GM19324 (cell line): ENCODE measurements around the gene RPP25.

ENCODE experiments used
- ATAC-seq: cut with Tn5 transposase; IDR thresholded peaks from one replicate; pipeline ENCODE4 v1.9.1; 2021; ENCODE audit warnings: mild to moderate bottlenecking, moderate library complexity; ENCODE audit not compliant: unreplicated experiment, low FRiP score

The RPP25 gene, protein sequence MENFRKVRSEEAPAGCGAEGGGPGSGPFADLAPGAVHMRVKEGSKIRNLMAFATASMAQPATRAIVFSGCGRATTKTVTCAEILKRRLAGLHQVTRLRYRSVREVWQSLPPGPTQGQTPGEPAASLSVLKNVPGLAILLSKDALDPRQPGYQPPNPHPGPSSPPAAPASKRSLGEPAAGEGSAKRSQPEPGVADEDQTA

GRCh38 chr15:74956648-74957475 lies at the start of gene RPP25:
RPP25 (minus strand) TSS chr15:74956772; CDS start chr15:74956583, 189 bp downstream.
- peak; percentile 75 for ATAC-seq

DNA sequence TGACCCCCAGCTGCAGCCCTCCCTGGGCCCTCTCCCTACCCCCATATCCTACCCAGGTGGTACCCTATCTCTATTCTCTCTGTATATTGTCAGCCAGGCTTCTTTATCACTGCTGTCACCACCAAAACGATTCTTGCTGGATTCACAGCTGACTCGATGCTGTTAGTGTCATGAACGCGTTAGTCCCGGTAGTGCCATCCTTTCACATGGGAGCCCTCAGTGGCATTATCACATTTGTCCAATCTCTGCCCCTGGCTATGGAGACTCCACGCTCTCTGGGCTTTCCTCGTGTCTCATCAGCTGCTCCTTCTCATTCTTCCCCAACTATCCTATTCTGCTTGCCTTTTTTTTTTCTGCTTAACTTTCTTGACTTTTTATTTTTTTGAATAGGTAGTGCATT lies 45.8 kb upstream of the RPP25 start:
- ATAC-seq = no peak

DNA sequence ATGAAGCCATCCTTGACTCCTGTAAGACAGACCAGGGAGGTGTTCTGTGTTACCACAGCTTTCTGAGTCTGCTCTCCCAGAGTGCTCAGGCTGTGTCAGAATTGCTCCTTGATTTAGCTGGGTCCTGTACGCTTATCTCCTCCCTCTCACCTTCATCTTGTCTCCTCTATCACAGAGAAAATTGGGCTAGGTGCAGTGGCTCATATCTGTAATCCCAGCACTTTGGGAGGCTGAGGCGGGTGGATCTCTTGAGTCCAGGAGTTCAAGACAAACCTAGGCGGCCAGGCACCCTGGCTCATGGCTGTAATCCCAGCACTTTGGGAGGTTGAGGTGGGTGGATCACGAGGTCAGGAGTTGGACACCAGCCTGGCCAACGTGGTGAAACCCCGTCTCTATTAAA lies 44.7 kb upstream of the RPP25 start:
- ATAC-seq = no peak

DNA sequence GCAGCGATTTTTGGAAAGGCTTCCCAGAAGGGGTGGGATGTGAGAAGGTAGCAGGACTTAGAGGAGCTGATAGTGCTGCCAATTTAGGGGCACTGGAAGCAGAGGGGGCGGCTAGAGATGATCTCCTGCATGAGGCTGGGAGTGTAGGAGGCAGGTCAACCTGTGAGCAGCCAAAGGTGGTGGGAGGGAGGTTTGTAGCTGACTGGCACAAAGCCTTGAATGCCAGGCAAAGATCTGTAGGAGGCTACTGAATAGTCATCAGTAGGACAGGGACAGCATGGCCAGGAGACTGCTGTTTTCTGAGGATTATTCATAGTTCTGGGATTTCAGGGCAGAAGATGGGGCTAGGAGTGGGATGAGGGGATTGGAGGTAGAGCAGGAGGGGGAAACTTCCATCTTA lies 41.0 kb upstream of the RPP25 start:
- ATAC-seq = no peak

DNA sequence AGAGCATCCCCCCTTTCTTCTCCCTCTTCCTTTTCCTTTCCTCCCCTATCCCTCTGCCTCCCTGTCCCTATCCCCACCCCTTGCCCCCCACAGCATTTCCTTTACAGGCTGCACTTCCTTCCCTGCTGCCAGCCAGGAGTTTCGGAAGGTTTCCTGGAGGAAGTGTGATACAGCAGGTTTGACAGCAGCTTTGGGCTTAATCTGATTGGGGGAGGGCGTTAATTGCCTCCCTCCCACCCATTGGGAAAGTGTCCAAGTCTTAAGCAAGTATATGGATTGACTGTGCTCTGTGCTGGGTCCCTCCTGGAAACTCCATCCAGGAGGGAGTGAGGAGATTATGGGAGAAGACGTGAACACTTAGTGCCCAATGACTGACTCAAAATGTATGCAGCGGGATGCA lies 40.6 kb upstream of the RPP25 start:
- no peak for ATAC-seq

DNA sequence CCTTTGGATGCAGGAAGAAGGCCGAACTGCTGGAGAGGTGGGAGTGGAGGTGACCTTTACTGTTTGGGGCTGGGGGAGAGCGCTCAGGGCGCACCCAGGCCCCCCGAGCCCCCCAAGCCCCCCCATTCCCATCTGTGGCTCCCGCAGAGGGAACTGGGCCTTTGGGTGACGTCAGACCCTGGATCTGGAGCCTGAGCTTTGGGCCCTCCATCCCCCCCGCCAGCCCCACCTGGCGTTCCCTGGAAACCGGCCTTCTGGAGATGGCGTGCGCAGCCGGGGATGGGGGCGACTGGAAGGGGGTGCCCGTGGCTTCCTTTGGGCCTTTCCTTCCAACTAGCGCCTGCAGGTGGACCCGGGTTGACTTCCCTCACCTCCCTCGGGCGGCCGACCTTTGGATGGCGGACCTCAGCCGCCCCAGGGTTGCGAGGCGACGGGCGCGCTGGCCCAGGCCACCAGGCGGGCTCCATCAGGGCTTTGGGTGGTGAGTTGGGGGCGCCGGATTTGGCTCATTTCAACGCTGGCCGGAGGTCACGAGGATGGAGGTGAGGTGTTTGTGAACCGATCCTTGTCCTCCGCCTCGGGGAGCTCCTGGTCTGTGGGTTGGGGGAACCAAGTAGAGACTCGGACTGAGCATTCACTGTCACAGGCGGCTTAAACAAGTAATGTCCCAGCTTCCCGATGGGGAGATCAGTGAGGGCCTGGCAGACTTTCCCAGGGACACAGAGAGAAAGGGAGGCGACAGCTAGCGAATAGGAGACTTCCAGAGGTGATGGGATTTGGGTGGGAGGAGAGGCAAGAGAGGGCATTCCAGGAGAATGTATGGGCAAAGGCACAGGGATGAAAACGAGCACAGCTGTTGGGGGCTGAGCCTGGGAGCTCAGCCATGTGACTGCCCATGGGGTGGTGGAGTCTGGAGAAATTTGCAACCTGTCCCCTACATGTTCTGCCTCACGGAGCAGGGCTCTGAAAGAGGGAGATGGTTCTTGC lies 39.5 kb upstream of the RPP25 start:
- no peak for ATAC-seq

DNA sequence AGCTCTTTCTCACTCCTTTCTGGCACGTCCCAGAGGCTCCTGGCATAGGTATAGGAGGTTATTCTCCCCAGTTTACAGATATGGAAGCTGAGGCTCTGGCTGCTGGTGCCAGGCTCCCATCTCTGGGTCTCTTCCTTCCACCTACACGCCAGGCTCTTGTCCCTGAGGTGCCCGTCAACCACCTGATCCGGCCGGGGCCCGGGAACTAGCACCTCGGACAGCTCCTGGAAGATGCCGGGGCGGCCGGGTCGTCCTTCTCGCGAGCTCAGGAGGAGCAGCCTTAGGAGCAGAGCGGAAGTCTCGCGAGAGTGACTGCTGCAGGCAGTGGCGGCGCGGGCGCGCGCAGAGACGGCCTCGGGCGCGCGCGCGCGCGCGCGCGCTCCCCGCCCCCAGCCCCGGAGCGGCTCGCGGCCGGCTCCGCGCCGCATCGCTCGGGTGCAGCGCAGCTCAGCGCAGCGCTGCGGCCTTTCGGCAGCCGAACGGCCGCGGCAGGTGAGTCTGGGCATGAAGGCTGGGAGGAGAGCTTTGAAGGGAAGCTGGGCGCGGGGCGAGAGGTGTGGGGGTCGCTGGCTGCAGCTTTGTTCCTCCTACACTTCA lies 38.7 kb upstream of the RPP25 start, which contains the start of gene SCAMP5:
SCAMP5 (plus strand) TSS at position 382 of the 597 bp plus-strand sequence. CDS start 16,277 bp downstream, outside the sequence.
- peak; percentile 74 for ATAC-seq

GRCh38 chr15:74994685-74995084 lies 38.1 kb upstream of the RPP25 start:
- no peak for ATAC-seq

- ATAC-seq = no peak
Observed at GRCh38 chr15:74994236-74994635, 37.7 kb upstream of the RPP25 start.

- no peak for ATAC-seq
Observed at GRCh38 chr15:74992619-74993018, 36.0 kb upstream of the RPP25 start.

GRCh38 chr15:74989527-74989926 lies 33.0 kb upstream of the RPP25 start:
- no peak for ATAC-seq

DNA sequence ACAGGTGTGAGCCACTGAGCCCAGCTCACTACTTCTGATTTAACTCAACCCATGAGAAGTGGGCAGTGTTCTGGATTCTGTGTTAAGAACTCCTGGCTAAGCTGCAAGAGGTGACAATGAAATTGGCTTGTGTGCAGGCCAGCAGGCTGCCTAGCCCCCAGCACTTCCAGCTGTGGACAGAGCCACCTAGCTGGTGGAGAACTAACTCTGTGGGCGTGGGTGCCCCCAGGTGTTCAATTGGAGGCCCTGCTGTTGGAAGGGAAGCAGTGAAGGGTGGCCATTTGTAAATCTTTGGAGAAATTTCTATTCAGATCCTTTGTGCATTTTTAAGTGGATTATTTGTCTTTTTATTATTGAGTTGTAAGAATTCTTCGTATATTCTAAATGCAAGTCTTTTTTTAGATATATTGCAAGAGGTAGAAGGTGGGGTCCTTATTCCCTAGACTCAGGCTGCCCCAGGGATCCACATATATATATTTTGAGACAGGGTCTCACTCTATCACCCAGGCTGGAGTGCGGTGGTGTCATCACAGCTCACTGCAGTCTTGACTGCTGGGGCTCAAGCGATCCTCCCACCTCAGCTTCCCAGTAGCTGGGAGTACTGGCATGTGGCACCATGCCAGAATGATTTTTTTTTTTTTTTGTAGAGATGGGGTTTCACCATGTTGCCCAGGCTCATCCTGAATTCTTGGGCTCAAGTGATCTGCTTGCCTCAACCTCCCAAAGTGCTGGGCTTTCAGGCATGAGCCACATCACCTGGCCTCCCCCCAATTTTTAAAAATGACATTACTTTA lies 31.6 kb upstream of the RPP25 start:
- no peak for ATAC-seq

GRCh38 chr15:74983725-74984231 lies 27.2 kb upstream of the RPP25 start:
- ATAC-seq = no peak

- no peak for ATAC-seq
Observed at GRCh38 chr15:74982183-74982582, 25.6 kb upstream of the RPP25 start.

DNA sequence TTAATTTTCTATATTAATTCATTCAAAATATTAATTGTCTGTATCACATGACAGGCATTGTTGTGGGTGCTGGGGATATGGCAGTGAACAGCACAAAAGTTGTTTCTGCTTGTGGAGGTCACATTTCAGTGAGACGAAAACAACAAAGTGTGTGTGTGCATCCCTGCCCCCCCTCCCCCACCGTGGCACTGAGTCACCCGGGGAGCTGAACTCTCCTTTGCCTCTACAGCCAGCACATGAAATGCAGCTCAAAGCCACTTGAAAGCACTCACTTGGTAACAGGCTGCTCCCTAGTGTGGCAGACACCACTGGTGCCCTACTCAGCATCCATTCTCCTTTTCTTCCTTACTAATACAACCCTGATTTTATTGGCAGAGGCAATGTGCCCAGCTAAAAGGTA lies 21.9 kb upstream of the RPP25 start:
- no peak for ATAC-seq

GRCh38 chr15:74978077-74978476 lies 21.5 kb upstream of the RPP25 start:
- no peak for ATAC-seq

DNA sequence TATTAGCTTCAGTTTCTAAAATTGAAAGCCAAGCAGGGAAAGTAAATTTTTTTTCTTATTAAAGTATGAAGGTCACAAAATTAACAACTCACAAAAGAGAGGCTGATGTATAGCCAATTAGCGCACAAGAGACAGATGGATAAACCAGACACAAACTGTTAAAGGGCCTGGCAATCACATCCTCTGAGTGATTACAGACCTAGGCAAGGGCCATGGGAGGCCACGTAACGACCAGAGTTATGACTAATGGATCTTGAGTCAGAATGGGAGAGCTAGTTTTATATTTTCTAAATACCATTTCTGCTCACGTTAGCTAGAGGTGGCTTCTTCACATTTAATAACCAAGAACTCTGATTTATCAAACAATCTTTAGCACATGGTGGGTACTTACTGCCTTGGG lies 21.0 kb upstream of the RPP25 start:
- ATAC-seq = no peak

GRCh38 chr15:74976159-74976558 lies 19.6 kb upstream of the RPP25 start:
- ATAC-seq = no peak

DNA sequence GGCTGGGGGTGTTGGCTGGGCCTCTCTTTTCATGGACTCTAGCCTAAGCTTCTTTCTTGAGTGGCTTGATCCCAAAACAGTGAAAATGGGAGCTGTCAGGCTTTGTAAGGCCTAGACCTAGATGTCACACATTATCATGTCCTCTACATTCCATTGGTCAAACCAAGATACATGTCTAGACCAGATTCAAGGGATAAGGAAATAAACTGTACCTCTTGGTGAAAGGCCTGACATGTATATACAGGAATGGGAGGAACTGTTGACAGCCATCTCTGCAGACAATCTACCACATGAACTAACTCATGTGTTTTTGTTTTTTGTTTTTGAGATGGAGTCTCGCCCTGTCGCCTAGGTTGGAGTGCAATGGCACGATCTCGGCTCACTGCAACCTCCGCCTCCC lies 11.1 kb upstream of the RPP25 start:
- no peak for ATAC-seq
